PFSK-1 (cell line): Measurements from ENCODE around the gene MRPL4.

Experiments used
- FOXP2 ChIP-seq: optimal IDR thresholded peaks from 2 replicates; pipeline ENCODE3; 2011; ENCODE audit warnings: borderline replicate concordance, control low read depth, inconsistent platforms; ENCODE audit not compliant: insufficient read depth; ENCODE audit errors: extremely low read length, extremely low read depth
- POLR2AphosphoS5 ChIP-seq: IDR thresholded peaks from 2 replicates; pipeline ENCODE4 v1.6.1; 2012; ENCODE audit warnings: low read depth, mild to moderate bottlenecking, control low read depth, low read length, moderate library complexity
- REST ChIP-seq, 2 experiments: IDR thresholded peaks; 2 replicates each; pipeline versions ENCODE4 v1.6.1 to v1.8.0; 2011 to 2012; ENCODE audit warnings: low read depth in 2 of 2, low read length in 2 of 2, control low read depth in 1 of 2, inconsistent platforms in 1 of 2, mild to moderate bottlenecking in 1 of 2, moderate library complexity in 1 of 2; ENCODE audit not compliant: insufficient read depth in 1 of 2
- SIN3A ChIP-seq: IDR thresholded peaks from 2 replicates; pipeline ENCODE4 v1.6.1; 2012; ENCODE audit warnings: mild to moderate bottlenecking, low read length, moderate library complexity, borderline replicate concordance; ENCODE audit not compliant: insufficient read depth
- TAF1 ChIP-seq: IDR thresholded peaks from 2 replicates; pipeline ENCODE4 v1.6.1; 2012; ENCODE audit warnings: low read length, control low read depth, borderline replicate concordance; ENCODE audit not compliant: insufficient read depth

DNA sequence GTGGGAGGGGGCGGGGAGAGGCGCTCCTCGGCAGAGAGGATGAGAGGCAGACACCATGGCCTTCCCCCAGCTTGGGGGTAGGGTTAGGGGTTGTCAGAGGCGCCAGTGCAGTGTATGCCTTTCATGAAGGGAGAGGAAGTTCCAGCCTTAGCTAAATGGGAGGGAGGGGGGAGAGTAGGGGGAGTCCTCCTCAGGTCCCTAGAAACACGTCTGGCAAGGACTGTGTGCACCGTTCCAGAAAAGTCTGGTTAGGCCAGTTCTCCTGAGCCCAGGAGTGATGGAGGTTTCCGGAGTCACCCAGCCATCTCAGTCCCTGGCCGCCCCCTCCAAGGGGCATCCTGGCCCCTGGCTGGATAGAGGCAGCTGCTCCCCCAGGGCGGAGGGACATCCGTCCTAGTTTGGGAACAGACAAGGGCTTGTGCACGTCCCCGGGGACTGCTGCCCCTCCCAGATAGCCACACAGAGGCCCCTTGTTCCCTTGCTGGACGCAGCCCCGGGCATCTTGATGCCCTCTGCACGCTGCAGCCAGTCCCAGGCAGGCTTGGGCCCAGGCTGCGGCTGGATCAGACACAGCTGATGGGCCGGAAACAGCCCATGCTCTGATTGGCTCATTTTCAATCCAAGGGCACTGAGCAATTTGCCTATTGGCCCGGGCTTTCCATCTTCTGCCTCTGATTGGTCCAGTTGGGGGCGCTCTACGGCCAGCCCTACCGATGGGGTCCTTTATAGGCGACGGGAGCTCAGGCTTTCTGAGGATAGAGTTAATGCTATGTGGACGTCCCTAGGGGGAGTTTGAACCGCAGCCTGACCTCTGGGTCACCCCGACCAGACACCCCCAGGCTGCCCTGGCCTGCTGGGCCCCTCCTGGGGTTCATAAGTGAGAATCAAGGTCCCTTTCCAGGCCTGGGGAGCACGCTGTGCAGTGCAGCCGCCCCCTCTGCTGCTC, 24.7 kb upstream of the MRPL4 start:
- TF ChIP-seq POLR2AphosphoS5 (no peak), TAF1 (no peak), REST (IDR thresholded peaks at IDR 0.05; ENCODE audit: insufficient read depth in 1 of 2, low read depth in 2 of 2, low read length in 2 of 2) (no peak), SIN3A (no peak), FOXP2 (no peak)
